Measurements from ENCODE around the gene SUSD4.

The SUSD4 gene

DNA sequence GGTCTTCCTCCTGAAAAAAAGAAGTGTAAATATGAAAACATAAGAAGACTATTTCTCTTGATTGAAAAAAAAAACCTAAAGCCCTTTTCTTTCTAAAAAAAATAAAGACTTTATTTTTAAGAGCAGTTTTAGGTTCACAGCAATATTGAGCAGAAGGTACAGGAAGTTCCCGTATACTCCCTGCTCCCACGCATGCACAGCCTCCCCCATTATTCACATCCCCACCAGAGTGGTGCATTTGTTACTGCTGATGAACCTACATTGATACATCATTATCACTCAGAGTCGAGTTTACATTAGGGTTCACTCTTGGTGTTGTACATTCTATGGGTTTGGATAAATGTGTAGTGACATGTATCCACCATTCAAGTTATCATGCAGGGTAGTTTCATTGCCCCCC lies 128.9 kb downstream of the SUSD4 start:
- H3K9ac ChIP-seq (ENCODE audit: low read length): no peak overlapping the region
- H3K9me3 ChIP-seq (ENCODE audit: low read length): no peaks in the 10 kb centered on the region
- no peaks in the 10 kb centered on the region for H3F3A ChIP-seq (ENCODE audit: insufficient read depth, low read length)
- no peaks in the 10 kb centered on the region for H3K36me3 ChIP-seq (ENCODE audit: insufficient read depth, low read length)
- TF ChIP-seq EZH2 (IDR thresholded peaks at IDR 0.05; ENCODE audit: borderline replicate concordance, low read length) (no peak), CTCF (IDR thresholded peaks at IDR 0.05; ENCODE audit: low read length) (no peak)
- H3K27ac ChIP-seq (ENCODE audit: low read depth, low read length, poor library complexity, severe bottlenecking): no peak overlapping the region
- H3K9me2 ChIP-seq (ENCODE audit: low read depth, low read length): no peaks in the 10 kb centered on the region
- no peaks in the 10 kb centered on the region for H3K79me2 ChIP-seq (ENCODE audit: insufficient read depth, low read length)
- H3K4me2 ChIP-seq (ENCODE audit: low read length): no peak overlapping the region
- H4K20me1 ChIP-seq (ENCODE audit: insufficient read depth, low read length): no peaks in the 10 kb centered on the region
- H2AFZ ChIP-seq (ENCODE audit: low read length): no peak overlapping the region
- H3K4me1 ChIP-seq (ENCODE audit: insufficient read depth, low read length, severe bottlenecking): no peaks in the 10 kb centered on the region
- H3K4me3 ChIP-seq (ENCODE audit: low read depth, low read length, poor library complexity, severe bottlenecking): no peak overlapping the region
- H3K27me3 ChIP-seq (ENCODE audit: insufficient read depth, low read length): no peaks in the 10 kb centered on the region

DNA sequence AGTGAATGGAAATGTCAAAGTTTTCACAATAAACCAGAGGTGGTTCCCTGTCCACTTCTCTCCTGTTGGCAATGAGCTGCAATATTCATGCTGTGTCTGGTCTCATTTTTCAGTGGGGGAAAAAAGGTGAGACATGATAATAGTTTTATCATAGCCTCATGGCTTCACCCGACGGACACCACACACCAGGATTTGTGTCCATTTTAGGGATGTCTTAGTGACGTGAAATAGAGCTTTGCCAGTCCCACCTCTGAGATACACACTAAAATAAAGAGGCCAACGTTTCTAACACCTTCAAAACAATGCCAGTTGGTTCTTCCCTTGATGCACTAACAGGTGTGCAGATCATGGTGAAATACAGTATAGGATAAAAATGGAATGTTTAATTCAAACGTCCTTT lies 129.4 kb downstream of the SUSD4 start:
- Histone ChIP-seq H3K9me3 (ENCODE audit: low read length) (no peaks in the 10 kb centered on the region), H3K4me2 (ENCODE audit: low read length) (no peak overlapping the region), H3F3A (ENCODE audit: insufficient read depth, low read length) (no peaks in the 10 kb centered on the region), H3K4me1 (ENCODE audit: insufficient read depth, low read length, severe bottlenecking) (no peaks in the 10 kb centered on the region), H3K27me3 (ENCODE audit: insufficient read depth, low read length) (no peaks in the 10 kb centered on the region), H2AFZ (ENCODE audit: low read length) (no peak overlapping the region), H3K27ac (ENCODE audit: low read depth, low read length, poor library complexity, severe bottlenecking) (no peak overlapping the region), H3K4me3 (ENCODE audit: low read depth, low read length, poor library complexity, severe bottlenecking) (no peak overlapping the region), H3K9ac (ENCODE audit: low read length) (no peak overlapping the region), H4K20me1 (ENCODE audit: insufficient read depth, low read length) (no peaks in the 10 kb centered on the region), H3K36me3 (ENCODE audit: insufficient read depth, low read length) (no peaks in the 10 kb centered on the region), H3K9me2 (ENCODE audit: low read depth, low read length) (no peaks in the 10 kb centered on the region), H3K79me2 (ENCODE audit: insufficient read depth, low read length) (no peaks in the 10 kb centered on the region)
- no peak for TF ChIP-seq EZH2 (IDR thresholded peaks at IDR 0.05; ENCODE audit: borderline replicate concordance, low read length)

DNA sequence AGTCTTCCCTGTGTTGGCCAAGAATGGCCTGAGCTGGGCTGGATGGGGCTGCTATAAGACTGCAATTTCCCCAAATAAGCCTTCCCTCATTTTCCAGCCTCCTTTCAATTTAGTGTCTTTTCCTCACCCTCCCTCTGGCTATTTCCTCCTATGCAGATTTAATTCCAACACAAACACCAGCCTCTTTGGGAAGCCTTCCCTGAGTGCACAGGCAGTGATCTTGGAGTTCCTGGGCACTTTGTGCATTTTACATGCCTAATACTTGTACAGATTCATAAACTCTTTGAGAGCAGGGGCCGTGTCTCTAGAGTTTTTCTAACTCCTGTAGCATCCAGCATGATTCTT lies 129.8 kb downstream of the SUSD4 start:
- no peaks in the 10 kb centered on the region for H3F3A ChIP-seq (ENCODE audit: insufficient read depth, low read length)
- H3K36me3 ChIP-seq (ENCODE audit: insufficient read depth, low read length): no peaks in the 10 kb centered on the region
- no peak overlapping the region for H3K27ac ChIP-seq (ENCODE audit: low read depth, low read length, poor library complexity, severe bottlenecking)
- TF ChIP-seq CTCF (IDR thresholded peaks at IDR 0.05; ENCODE audit: low read length) (no peak), EZH2 (IDR thresholded peaks at IDR 0.05; ENCODE audit: borderline replicate concordance, low read length) (no peak)
- H3K4me1 ChIP-seq (ENCODE audit: insufficient read depth, low read length, severe bottlenecking): no peaks in the 10 kb centered on the region
- H3K27me3 ChIP-seq (ENCODE audit: insufficient read depth, low read length): no peaks in the 10 kb centered on the region
- H3K4me2 ChIP-seq (ENCODE audit: low read length): no peak overlapping the region
- H3K9me3 ChIP-seq (ENCODE audit: low read length): no peaks in the 10 kb centered on the region
- no peak overlapping the region for H3K4me3 ChIP-seq (ENCODE audit: low read depth, low read length, poor library complexity, severe bottlenecking)
- H3K9me2 ChIP-seq (ENCODE audit: low read depth, low read length): no peaks in the 10 kb centered on the region
- H3K9ac ChIP-seq (ENCODE audit: low read length): no peak overlapping the region
- no peak overlapping the region for H2AFZ ChIP-seq (ENCODE audit: low read length)
- no peaks in the 10 kb centered on the region for H4K20me1 ChIP-seq (ENCODE audit: insufficient read depth, low read length)
- no peaks in the 10 kb centered on the region for H3K79me2 ChIP-seq (ENCODE audit: insufficient read depth, low read length)

DNA sequence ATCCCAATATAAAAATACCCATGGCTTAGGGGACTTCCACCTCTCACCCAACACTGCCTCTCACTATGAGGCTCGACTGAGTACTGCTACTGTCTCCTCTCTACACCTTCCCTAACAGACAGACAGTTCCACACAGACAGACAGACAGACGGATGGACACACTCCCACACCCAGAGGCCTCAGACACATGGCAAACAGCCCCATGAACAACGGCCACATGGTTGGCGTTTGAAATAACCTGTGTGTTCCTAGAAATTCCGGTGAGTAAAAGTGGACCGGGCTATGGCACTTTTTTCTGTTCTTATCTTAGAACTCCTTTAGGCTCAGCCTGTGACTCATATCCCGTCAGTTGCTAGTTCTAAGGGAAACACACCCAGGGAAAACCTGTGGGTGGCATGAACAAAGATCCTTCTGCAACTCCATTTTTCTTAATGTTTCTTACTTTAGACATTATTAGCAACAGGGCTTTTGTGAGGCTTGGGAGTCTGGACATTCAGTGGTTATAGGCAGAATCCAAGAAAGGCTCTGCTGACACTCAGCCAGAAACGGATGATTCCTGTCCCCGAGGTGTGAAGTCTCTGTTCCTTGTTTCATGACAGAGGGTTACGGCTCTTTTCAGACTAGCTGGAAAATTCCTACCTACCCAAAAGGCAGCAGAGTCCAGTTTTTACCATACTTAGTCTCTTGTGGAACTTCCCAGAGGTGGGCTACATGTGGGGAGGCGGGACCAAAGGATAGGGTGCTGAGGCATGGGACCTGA lies 130.4 kb downstream of the SUSD4 start:
- Histone ChIP-seq H3K27me3 (ENCODE audit: insufficient read depth, low read length) (no peaks in the 10 kb centered on the region), H3K4me1 (ENCODE audit: insufficient read depth, low read length, severe bottlenecking) (no peaks in the 10 kb centered on the region), H3K4me2 (ENCODE audit: low read length) (no peak overlapping the region), H4K20me1 (ENCODE audit: insufficient read depth, low read length) (no peaks in the 10 kb centered on the region), H3K9me2 (ENCODE audit: low read depth, low read length) (no peaks in the 10 kb centered on the region), H3K4me3 (ENCODE audit: low read depth, low read length, poor library complexity, severe bottlenecking) (no peak overlapping the region), H3K9ac (ENCODE audit: low read length) (no peak overlapping the region), H2AFZ (ENCODE audit: low read length) (no peak overlapping the region), H3F3A (ENCODE audit: insufficient read depth, low read length) (no peaks in the 10 kb centered on the region), H3K36me3 (ENCODE audit: insufficient read depth, low read length) (no peaks in the 10 kb centered on the region), H3K9me3 (ENCODE audit: low read length) (no peaks in the 10 kb centered on the region), H3K27ac (ENCODE audit: low read depth, low read length, poor library complexity, severe bottlenecking) (no peak overlapping the region), H3K79me2 (ENCODE audit: insufficient read depth, low read length) (no peaks in the 10 kb centered on the region)
- TF ChIP-seq CTCF (IDR thresholded peaks at IDR 0.05; ENCODE audit: low read length): no peak
- no peak for TF ChIP-seq EZH2 (IDR thresholded peaks at IDR 0.05; ENCODE audit: borderline replicate concordance, low read length)

Data from OCI-LY1 (cell line).